DMS153 treated with DMSO at 0.1 percent for 48 hours (cell line): Measurements from ENCODE around the gene TMEM37.
"Not testable (repeated sequence)": the region's sequence is repeated elsewhere in the genome, so short reads cannot be mapped to it uniquely, and the experiment has no call there.

Source experiments
- DNase-seq: peaks from one replicate; lab custom pipeline; 2025; ENCODE audit not compliant: unreplicated experiment; lab: John Stamatoyannopoulos, UW

Gene TMEM37

GRCh38 chr2:119431155-119431975, at the start of gene TMEM37:
TMEM37 (plus strand) TSS chr2:119431854; CDS start chr2:119431904, 50 bp downstream.
- peak; percentile 51 for DNase-seq

- DNase-seq, result peak; percentile 39
Measured at GRCh38 chr2:119383410-119384140, 48.1 kb upstream of the TMEM37 start.

- no peak for DNase-seq
Measured at GRCh38 chr2:119384971-119385370, 46.7 kb upstream of the TMEM37 start.

- no peak for DNase-seq
Measured at GRCh38 chr2:119385466-119385865, 46.2 kb upstream of the TMEM37 start.

- DNase-seq, result no peak
Measured at GRCh38 chr2:119387381-119388129, 44.1 kb upstream of the TMEM37 start.

GRCh38 chr2:119389615-119390306, 41.9 kb upstream of the TMEM37 start:
- no peak for DNase-seq

DNA sequence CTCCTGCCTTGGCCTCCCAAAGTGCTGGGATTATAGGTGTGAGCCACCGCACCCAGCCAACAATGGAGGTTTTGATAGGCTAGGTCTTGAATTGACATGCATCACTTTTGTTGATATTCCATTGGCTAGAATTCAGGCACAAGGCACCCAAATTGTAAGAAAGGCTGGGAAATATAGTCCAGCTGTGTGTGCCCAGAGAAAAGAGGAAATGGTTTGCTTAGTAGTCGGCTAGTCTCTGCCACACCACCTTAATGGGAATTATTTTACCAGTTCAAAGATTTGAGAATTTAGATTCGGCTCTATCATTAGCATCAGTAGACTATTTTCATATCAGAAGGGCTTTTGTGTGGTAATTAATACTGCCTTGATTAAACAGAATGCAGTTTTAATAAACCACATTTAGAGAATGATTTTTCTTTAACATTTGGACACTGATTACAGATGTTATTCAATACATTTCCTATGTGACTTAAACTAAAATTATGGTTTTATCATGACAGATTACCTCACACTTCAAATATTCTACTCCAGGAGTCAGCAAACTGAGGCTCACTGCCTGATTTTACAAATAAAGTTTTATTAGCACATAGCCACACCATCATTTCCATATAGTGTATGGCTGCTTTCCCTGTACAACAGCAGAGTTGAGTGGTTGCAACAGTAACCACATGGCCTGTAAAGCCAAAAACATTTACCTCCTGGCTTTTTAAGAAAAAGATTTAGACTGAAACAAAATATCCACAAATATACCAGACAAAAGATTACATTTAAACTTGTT, 37.5 kb upstream of the TMEM37 start:
- DNase-seq, result no peak

DNA sequence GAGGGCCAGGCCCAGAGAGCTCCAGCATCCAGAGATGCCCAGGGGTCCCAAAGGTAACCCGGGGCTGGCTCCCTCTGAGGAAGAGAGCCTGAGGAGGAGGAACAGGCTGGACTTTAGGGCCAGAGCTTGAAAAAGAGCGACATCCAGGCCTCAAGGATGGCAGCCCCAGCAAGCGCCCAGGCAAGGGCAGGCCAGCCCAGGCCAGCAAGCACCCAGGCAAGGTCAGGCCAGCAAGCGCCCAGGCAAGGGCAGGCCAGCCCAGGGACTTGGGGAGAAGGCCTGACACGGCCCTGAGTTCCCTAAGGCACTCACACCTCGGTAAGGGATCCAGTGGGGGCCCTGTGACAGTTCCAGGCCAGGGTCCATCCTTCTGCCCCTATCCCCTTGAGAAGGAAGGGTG, 34.5 kb upstream of the TMEM37 start:
- DNase-seq, result no peak

GRCh38 chr2:119402106-119402505, 29.5 kb upstream of the TMEM37 start:
- DNase-seq, result no peak

DNA sequence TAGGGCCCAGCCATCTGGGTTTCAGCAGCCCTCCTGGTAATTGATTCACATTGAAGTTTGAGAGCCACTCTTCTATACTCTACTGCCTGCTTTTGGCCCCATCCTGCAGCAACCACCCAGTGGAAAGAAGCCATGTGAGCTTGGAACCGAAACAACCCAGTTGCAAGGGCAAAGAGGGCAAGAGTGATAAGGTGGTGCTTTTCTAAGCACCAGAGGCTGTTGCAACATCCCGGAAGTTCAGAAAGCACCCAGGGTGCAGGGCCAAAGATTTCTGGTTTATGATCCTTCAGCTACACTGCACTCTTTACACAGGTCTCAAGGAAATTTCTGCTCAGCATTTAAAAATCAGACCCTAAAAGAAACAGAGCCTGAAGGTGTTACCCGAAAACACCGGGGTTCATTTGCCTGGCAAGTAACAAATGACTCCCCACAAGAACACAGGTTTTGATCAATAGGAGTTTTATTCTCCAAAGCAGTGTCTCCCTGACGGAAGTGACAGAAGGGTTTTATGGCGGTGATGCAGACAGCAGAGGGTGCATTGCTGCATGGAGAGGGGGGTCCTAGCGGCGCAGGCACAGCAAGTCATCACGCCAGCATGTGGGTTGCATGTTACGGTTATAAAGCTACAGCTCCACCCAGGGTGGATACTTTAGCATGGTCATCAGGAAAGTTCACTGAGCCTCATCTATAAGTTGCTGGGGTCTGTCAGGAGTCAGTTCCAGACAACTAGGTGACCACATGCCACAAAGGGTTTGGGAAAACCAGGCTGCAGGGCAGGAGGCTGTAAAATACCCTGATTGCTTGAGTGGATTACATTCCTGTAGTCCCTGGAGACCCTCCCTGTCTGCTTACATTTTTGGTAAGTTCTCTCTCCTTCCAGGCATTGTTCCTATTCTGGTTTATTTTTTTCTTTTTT, 28.8 kb upstream of the TMEM37 start:
- no peak for DNase-seq

GRCh38 chr2:119403618-119404017, 28.0 kb upstream of the TMEM37 start:
- DNase-seq, result not testable (repeated sequence)

DNA sequence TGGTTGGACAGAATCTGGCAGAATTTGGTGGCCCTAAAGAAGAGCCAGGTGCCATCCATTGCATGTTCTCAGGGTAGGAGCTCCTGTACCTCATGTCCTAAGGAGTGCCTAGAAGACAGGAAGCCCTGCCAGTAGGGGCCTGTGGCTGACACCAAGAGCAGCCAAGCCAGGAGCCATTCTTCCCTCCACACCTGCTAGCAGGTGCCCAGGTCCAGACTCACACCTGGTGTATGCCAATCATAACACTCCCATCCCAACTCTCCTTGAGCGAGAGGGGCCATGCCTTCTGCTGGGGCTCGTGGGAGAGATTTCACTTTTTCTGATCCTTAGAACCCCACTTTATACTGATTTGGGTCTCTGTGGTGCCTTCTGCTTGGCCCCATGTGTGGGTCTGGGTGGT, 26.5 kb upstream of the TMEM37 start:
- DNase-seq, result no peak

DNA sequence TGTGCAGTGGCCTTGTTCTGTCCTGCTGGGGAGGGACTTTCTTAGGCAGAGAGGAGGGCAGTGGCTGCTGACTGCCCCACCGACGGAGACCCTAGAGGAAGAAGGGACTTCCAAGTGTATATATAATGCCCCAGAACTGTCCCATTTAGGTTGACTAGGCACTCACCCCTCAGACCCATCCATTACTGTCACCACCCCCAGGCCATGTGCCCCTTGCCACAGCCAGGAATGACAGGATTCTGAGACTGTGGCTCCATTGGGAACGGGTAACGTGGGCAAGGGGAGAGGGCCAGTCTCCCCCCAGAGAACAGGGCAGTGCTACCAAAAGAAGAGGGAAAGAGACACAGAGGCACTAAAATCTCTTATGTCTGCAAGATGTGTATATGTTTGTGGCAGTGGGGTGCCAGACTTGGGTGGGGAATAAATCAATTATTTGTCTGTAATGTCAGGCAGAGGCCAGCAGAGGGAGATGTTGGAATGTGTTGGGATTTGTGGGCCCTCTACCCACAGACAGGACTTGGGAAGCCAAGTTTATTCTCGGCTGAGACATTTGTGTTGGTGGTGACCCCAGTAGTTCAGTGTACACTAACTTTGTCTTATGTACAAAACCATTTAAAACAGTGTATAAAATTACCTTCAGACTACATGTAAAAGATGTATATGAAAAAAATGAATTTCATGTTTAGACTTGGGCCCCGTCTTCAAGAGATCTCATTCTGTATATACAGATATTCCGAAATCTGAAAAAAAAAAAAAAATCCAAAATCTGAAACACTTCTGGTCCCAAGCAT, 24.0 kb upstream of the TMEM37 start:
- DNase-seq, result peak; percentile 55

DNA sequence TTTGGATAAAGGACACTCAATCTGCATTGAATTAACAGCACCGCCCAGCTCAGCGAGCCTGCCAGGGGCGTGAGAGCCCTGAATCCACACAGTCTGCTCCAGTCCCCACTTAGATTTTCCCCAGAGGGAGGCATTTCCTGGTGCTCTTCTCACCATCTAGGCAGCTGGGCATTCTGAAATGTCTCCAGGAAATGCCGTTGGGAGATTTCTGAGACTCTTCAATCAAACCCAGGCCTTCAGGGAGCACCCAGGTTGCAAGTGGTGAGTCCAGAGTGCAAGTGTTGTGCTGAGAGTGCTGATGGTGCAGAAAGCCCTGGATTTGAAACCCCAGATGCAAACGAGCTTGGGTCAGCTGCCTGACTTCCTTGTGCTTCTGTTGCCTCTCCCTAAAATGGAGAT, 23.4 kb upstream of the TMEM37 start:
- peak; percentile 44 for DNase-seq

GRCh38 chr2:119409506-119409905, 22.1 kb upstream of the TMEM37 start:
- DNase-seq, result no peak

DNA sequence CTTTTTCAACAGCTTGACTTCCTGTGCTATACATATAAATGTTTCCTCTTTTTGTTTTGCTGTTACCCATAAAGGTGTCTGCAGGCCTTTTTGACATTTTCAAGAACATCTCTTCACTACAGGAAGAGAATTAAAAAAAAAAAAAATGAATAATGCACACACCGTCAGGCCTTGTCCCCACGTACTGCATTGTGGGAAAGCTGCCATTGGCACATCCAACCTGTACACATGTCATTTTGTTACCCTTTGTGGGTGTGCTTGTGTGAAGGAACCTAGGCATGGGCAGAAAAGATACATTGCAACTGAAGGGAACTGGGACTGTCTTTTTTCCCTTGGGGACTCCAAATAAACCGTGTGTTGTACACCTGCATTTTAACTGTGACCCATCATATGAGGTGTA, 16.8 kb upstream of the TMEM37 start:
- no peak for DNase-seq

DNA sequence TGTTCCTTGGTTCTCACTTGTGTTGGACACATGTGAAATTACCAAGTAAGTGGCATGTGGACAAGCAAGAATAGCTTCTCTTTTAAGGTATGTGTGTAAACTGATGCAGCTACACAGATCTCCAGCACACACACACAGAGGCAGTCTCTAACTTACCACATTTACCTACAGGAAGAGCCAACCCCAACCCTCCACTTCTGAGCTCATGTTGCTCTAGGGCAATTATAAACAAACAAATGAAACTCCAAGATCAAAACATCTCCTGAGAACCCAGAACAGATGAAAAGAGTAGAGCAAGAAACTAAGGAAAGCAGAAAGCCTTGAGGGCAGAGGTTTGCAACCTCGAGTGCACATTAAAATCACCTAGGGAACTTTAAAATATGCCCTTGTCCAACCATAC, 16.0 kb upstream of the TMEM37 start:
- no peak for DNase-seq

DNA sequence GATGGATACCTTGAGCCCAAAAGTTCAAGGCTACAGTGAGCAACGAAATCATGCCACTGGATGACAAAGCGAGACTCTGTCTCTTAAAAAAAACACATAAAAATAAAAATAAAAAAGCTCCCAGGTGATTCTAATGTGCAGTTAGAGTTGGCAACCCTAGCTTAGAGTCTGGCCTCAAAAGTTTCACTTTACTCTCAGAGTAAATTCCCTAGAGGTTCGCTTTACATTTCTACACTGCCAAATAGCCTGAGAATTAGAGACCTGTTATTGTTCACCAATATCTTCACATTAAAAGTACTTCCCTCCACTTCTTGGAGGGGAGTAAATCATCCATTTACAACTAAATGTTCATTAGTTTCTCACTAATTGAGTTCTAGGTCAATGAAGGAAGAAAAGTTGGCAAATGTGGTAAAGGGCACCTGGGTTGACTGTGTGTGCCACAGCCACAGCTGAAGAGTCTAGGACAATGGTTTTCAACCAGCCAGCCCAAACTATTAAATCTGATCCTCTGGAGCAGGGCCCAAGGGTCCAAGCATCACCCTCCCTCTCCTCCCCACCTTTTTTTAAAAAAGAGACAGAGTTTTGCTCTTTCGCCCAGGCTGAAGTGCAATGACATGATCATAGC, 15.2 kb upstream of the TMEM37 start:
- no peak for DNase-seq
